Neural progenitor cell (in vitro differentiated cells): ENCODE data around the gene SCP2.

Source experiments
- CTCF ChIP-seq: fragments of 200-600 bp; sonication (generic); IDR thresholded peaks from 2 replicates; pipeline ENCODE4 v1.5.1; 2017; ENCODE audit warnings: antibody characterized with exemption, mild to moderate bottlenecking
- EZH2 ChIP-seq: fragments of 200-600 bp; sonication (generic); IDR thresholded peaks from 2 replicates; pipeline ENCODE4 v1.6.1; 2017; ENCODE audit warnings: antibody characterized with exemption, mild to moderate bottlenecking, moderate library complexity
- EZH2phosphoT487 ChIP-seq: fragments of 200-600 bp; sonication (generic); IDR thresholded peaks from 2 replicates; pipeline ENCODE4 v1.6.1; 2017; ENCODE audit warnings: antibody characterized with exemption

- TF ChIP-seq CTCF (no peak), EZH2 (no peak), EZH2phosphoT487 (no peak)
Observed at GRCh38 chr1:53086491-53087070, 159.5 kb downstream of the SCP2 start.
